Uterus (tissue), 4 donors: ENCODE measurements around the gene PRDM15. TPM values are rescaled to one million over a fixed set of nuclear protein-coding genes. Genes with fewer than 3 reads are reported as not detected.

Experiments
- DNase-seq, 2 donors: peaks; one replicate each; pipeline ENCODE4 v3.0.0-alpha.2; 2019 to 2020
- H3K27ac ChIP-seq, 2 donors: fragments of 200-600 bp; sonication (generic); 1 replicate in 1 of 2; 2 replicates in 1 of 2; pipeline ENCODE4 v1.5.1; 2016 to 2018
- H3K27me3 ChIP-seq, 2 donors: fragments of 200-600 bp; sonication (generic); one replicate each; pipeline ENCODE4 v1.5.1; 2018 to 2019; ENCODE audit warnings: control low read depth in 1 of 2
- H3K36me3 ChIP-seq, 2 donors: fragments of 200-600 bp; sonication (generic); one replicate each; pipeline ENCODE4 v1.5.1; 2019; ENCODE audit warnings: control low read depth in 1 of 2
- H3K4me1 ChIP-seq, 2 donors: fragments of 200-600 bp; sonication (generic); one replicate each; pipeline ENCODE4 v1.5.1; 2018 to 2019; ENCODE audit warnings: control low read depth in 1 of 2
- H3K4me3 ChIP-seq, 2 donors: fragments of 200-600 bp; sonication (generic); 1 replicate in 1 of 2; 2 replicates in 1 of 2; pipeline ENCODE4 v1.5.1; 2018 to 2019; ENCODE audit warnings: mild to moderate bottlenecking in 1 of 2
- H3K9me3 ChIP-seq, 2 donors: fragments of 200-600 bp; sonication (generic); one replicate each; pipeline ENCODE4 v1.5.1; 2019; ENCODE audit warnings: control low read depth in 1 of 2
- POLR2A ChIP-seq, 2 donors: fragments of 450-650 bp; IDR thresholded peaks; one replicate each; pipeline ENCODE4 v1.6.1; 2016; ENCODE audit warnings: antibody characterized with exemption in 2 of 2, mild to moderate bottlenecking in 1 of 2, moderate library complexity in 1 of 2
- intact Hi-C: fragments of 100-400 bp; cut with DNase I; formaldehyde crosslinking; loops from one replicate; pipeline ENCODE4 v1.15.1; 2023; ENCODE audit warnings: low total_unique reads
- total RNA-seq, 4 donors: library from RNA; depleted of rRNA in 3 of 4; stranded (reverse); fragments of >200 nt in 3 of 4; gene quantifications; one replicate each; pipeline versions ENCODE4 v1.1.0 to v1.2.4, GENCODE V29; 2014 to 2023
- TF ChIP-seq, protein P1 (sequence below), 4 experiments: fragments of 200-600 bp in 2 of 4; fragments of 450-650 bp in 2 of 4; sonication (generic) in 2 of 4; IDR thresholded peaks; one replicate each; pipeline ENCODE4 v1.5.1; 2016 to 2019; ENCODE audit warnings: antibody characterized with exemption in 4 of 4, mild to moderate bottlenecking in 2 of 4, moderate library complexity in 1 of 4
- donor health status: DM: yes; HTN: yes; CAD: no.

Gene PRDM15
- total RNA-seq, 4 donors from 2014 or later = 5.9 to 11.0 (median 6.5) TPM

DNA sequence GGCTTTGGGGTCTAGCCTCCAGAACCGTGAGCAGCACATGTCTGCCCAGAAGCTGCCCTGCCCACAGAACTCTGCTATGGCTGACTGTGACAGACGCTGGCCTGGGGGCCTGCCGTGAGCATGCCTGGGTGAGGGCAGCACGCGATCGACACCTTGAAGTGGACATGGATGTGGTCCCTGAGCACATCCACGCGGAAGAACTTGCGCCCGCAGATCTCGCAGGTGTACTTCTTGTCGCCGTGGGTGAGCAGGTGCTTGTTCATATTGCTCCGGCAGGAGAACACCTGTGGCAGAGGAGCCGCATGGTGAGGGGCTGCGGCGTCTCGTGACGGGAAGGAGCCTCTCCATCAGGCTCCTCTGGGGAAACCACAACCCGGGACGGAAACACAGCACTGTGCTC is 56.0 kb downstream of the PRDM15 start:
- DNase-seq = no peak
- Histone ChIP-seq H3K27me3 (no peaks in the 10 kb centered on the region), H3K4me1 (no peaks in the 10 kb centered on the region), H3K9me3 (no peaks in the 10 kb centered on the region), H3K27ac (no peak overlapping the region), H3K36me3 (no peaks in the 10 kb centered on the region), H3K4me3 (no peak overlapping the region)
- intact Hi-C loops = no loop called here
- TF ChIP-seq, protein P1, sequence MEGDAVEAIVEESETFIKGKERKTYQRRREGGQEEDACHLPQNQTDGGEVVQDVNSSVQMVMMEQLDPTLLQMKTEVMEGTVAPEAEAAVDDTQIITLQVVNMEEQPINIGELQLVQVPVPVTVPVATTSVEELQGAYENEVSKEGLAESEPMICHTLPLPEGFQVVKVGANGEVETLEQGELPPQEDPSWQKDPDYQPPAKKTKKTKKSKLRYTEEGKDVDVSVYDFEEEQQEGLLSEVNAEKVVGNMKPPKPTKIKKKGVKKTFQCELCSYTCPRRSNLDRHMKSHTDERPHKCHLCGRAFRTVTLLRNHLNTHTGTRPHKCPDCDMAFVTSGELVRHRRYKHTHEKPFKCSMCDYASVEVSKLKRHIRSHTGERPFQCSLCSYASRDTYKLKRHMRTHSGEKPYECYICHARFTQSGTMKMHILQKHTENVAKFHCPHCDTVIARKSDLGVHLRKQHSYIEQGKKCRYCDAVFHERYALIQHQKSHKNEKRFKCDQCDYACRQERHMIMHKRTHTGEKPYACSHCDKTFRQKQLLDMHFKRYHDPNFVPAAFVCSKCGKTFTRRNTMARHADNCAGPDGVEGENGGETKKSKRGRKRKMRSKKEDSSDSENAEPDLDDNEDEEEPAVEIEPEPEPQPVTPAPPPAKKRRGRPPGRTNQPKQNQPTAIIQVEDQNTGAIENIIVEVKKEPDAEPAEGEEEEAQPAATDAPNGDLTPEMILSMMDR (IDR thresholded peaks at IDR 0.05) = no peak
- TF ChIP-seq POLR2A (IDR thresholded peaks at IDR 0.05) = no peak

GRCh38 chr21:41821756-41822431 is 57.2 kb downstream of the PRDM15 start:
- Histone ChIP-seq H3K36me3 (no peaks in the 10 kb centered on the region), H3K4me1 (no peaks in the 10 kb centered on the region), H3K9me3 (no peaks in the 10 kb centered on the region), H3K27me3 (no peaks in the 10 kb centered on the region), H3K27ac (no peak overlapping the region), H3K4me3 (no peak overlapping the region)
- no peak for DNase-seq
- TF ChIP-seq POLR2A (IDR thresholded peaks at IDR 0.05) = no peak
- TF ChIP-seq, protein P1 (IDR thresholded peaks at IDR 0.05) = no peak
- intact Hi-C loops = no loop called here

DNA sequence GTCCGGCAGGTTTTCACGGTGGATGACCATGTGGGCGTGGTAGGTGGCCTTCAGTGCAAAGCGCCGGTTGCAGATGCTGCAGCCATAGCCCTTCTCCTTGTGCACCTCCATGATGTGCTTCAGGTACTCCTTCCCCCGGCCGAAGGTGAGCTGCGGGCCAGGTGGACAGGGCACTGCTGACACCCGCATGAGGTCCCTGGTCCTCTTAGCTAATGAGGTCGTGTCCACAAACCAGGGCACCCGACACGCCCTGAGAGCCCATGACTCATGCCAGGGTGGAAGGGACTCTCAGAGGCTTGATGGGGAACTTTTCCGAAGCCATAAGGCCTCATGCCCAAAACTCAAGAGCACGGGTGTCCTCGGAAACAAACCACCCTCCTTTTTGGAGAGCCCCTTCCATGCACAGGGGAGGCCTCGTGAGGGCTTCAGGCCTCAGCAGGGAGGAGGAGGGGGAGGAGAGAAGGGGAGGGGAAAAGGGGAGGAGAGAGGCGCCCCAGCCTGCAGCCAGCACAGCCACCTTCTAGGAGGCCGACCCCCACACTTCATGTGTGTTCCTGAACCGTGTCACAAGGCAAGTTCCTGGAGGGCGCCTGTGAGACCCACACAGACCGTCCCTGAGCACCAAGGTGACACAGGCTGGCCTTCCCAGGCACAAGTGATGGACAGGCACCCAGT is 57.9 kb downstream of the PRDM15 start:
- H3K4me1 ChIP-seq = no peaks in the 10 kb centered on the region
- no peaks in the 10 kb centered on the region for H3K9me3 ChIP-seq
- H3K36me3 ChIP-seq = no peaks in the 10 kb centered on the region
- TF ChIP-seq POLR2A (IDR thresholded peaks at IDR 0.05) = no peak
- TF ChIP-seq, protein P1 (IDR thresholded peaks at IDR 0.05) = no peak
- no peak for DNase-seq
- no peak overlapping the region for H3K27ac ChIP-seq
- intact Hi-C loops = no loop called here
- H3K27me3 ChIP-seq = no peaks in the 10 kb centered on the region
- H3K4me3 ChIP-seq = no peak overlapping the region

GRCh38 chr21:41820384-41821080 is 58.6 kb downstream of the PRDM15 start:
- Histone ChIP-seq H3K36me3 (no peaks in the 10 kb centered on the region), H3K4me3 (no peak overlapping the region), H3K4me1 (no peaks in the 10 kb centered on the region), H3K27ac (no peak overlapping the region), H3K9me3 (no peaks in the 10 kb centered on the region), H3K27me3 (no peaks in the 10 kb centered on the region)
- DNase-seq = no peak
- TF ChIP-seq POLR2A (IDR thresholded peaks at IDR 0.05) = no peak
- TF ChIP-seq, protein P1 (IDR thresholded peaks at IDR 0.05) = no peak
- intact Hi-C loops = no loop called here

- no peak overlapping the region for H3K4me3 ChIP-seq
- H3K4me1 ChIP-seq = no peaks in the 10 kb centered on the region
- intact Hi-C loops = no loop called here
- no peaks in the 10 kb centered on the region for H3K27me3 ChIP-seq
- no peak for TF ChIP-seq POLR2A (IDR thresholded peaks at IDR 0.05)
- TF ChIP-seq, protein P1 (IDR thresholded peaks at IDR 0.05) = no peak
- H3K36me3 ChIP-seq = no peaks in the 10 kb centered on the region
- DNase-seq = no peak
- no peak overlapping the region for H3K27ac ChIP-seq
- no peaks in the 10 kb centered on the region for H3K9me3 ChIP-seq
Measured at GRCh38 chr21:41819856-41820281, 59.3 kb downstream of the PRDM15 start.
